Activated B cell treated with CpG ODN at 0.5 μM for 24 hours (primary cell): ENCODE measurements around the gene AHDC1. TPM values are rescaled to one million over a fixed set of nuclear protein-coding genes. Genes with fewer than 3 reads are reported as not detected.
A peak's percentile ranks its signal among the peaks of the same experiment; 100 is the strongest.

ENCODE experiments used
- ATAC-seq: fragments of 200-7000 bp; cut with Tn5 transposase; one replicate; pipeline ENCODE4 v1.10.0; 2021; ENCODE audit warnings: low read depth, mild to moderate bottlenecking, moderate library complexity
- CTCF ChIA-PET: fragments of 350-600 bp; sonication (Branson Sonifier 250); formaldehyde crosslinking; loops from one replicate; lab custom pipeline; 2021; ENCODE audit warnings: antibody characterized with exemption; lab: Charles Lee
- POLR2A ChIA-PET: fragments of 350-600 bp; sonication (Branson Sonifier 250); formaldehyde crosslinking; loops from one replicate; lab custom pipeline; 2021; ENCODE audit warnings: antibody characterized with exemption; lab: Charles Lee
- DNase-seq: peaks from one replicate; pipeline ENCODE4 v3.0.0; 2022
- H3K27ac Mint-ChIP-seq: one replicate; pipeline ENCODE4 v1.8.0; 2020; ENCODE audit warnings: mixed read lengths
- H3K27me3 Mint-ChIP-seq: one replicate; pipeline ENCODE4 v1.8.0; 2021; ENCODE audit warnings: mixed read lengths
- H3K36me3 Mint-ChIP-seq: one replicate; pipeline ENCODE4 v1.8.0; 2021; ENCODE audit warnings: low read depth, mixed read lengths
- H3K4me1 Mint-ChIP-seq: one replicate; pipeline ENCODE4 v1.8.0; 2021; ENCODE audit warnings: mixed read lengths
- H3K4me3 Mint-ChIP-seq: one replicate; pipeline ENCODE4 v1.8.0; 2020; ENCODE audit warnings: mild to moderate bottlenecking, mixed read lengths
- H3K9me3 Mint-ChIP-seq: one replicate; pipeline ENCODE4 v1.8.0; 2020; ENCODE audit warnings: mixed read lengths
- CTCF ChIP-seq: fragments of 200-600 bp; IDR thresholded peaks from one replicate; pipeline ENCODE4 v1.8.0; 2022; ENCODE audit warnings: antibody characterized with exemption, mild to moderate bottlenecking
- intact Hi-C: fragments of 100-400 bp; cut with micrococcal nuclease; formaldehyde crosslinking; loops from one replicate; pipeline ENCODE4 v1.15.1; 2024
- total RNA-seq: library from RNA; stranded (reverse); gene quantifications from 2 replicates; pipeline ENCODE4 v1.2.3, GENCODE V29; 2022

The AHDC1 gene
- total RNA-seq, 1 donor from 2014 or later = 22.4 TPM

GRCh38 chr1:27569506-27570291, 34.2 kb downstream of the AHDC1 start:
- POLR2A ChIA-PET = interaction anchor here (0.6 to 3.1 kb wide), 5 partner anchors 14 to 44 kb away, joined by 3 to 26 read pairs (median 4); no protein-coding TSS in a partner anchor
- Mint-ChIP-seq H3K4me3 (peak overlapping the region; percentile 73), H3K9me3 (no peaks in the 10 kb centered on the region), H3K4me1 (peaks cover 33% of the 10 kb centered on the region), H3K27ac (no peak overlapping the region), H3K36me3 (no peaks in the 10 kb centered on the region), H3K27me3 (no peaks in the 10 kb centered on the region)
- DNase-seq = no peak
- intact Hi-C loops = no loop called here
- no peak for ATAC-seq
- no peak for TF ChIP-seq CTCF
- CTCF ChIA-PET = interaction anchor here (0.9 to 3.0 kb wide), 10 partner anchors 10 to 167 kb away, joined by 3 to 26 read pairs (median 4); partner anchors contain the start of gene AHDC1

GRCh38 chr1:27569088-27569460, 34.9 kb downstream of the AHDC1 start:
- DNase-seq = no peak
- intact Hi-C loops = no loop called here
- no peak for TF ChIP-seq CTCF
- peak; percentile 11 for ATAC-seq
- Mint-ChIP-seq H3K9me3 (no peaks in the 10 kb centered on the region), H3K4me3 (peak overlapping the region; percentile 73), H3K4me1 (peaks cover 34% of the 10 kb centered on the region), H3K36me3 (no peaks in the 10 kb centered on the region), H3K27me3 (no peaks in the 10 kb centered on the region), H3K27ac (peak overlapping the region; percentile 54)
- POLR2A ChIA-PET = interaction anchor here (0.6 to 3.1 kb wide), 7 partner anchors 8 to 166 kb away, joined by 3 to 26 read pairs (median 3); no protein-coding TSS in a partner anchor
- CTCF ChIA-PET = interaction anchor here (0.8 to 3.0 kb wide), 13 partner anchors 8 to 200 kb away, joined by 3 to 26 read pairs (median 4); partner anchors contain the start of gene AHDC1

GRCh38 chr1:27568300-27569087, 35.5 kb downstream of the AHDC1 start:
- ATAC-seq (peak; percentile 91), DNase-seq (peak; percentile 94)
- peak overlapping the region; percentile 73 for H3K4me3 Mint-ChIP-seq
- H3K9me3 Mint-ChIP-seq = no peaks in the 10 kb centered on the region
- peaks cover 33% of the 10 kb centered on the region for H3K4me1 Mint-ChIP-seq
- no peak overlapping the region for H3K27ac Mint-ChIP-seq
- POLR2A ChIA-PET = interaction anchor here (0.6 to 3.1 kb wide), 10 partner anchors 8 to 166 kb away, joined by 3 to 26 read pairs (median 4); no protein-coding TSS in a partner anchor
- TF ChIP-seq CTCF = no peak
- intact Hi-C loops = loop anchor here (1.0 kb wide), 5 partner anchors 8 to 95 kb away; no protein-coding TSS in a partner anchor
- no peaks in the 10 kb centered on the region for H3K27me3 Mint-ChIP-seq
- CTCF ChIA-PET = interaction anchor here (0.8 to 3.0 kb wide), 13 partner anchors 8 to 199 kb away, joined by 3 to 26 read pairs (median 4); partner anchors contain the start of gene AHDC1
- no peaks in the 10 kb centered on the region for H3K36me3 Mint-ChIP-seq

- H3K4me3 Mint-ChIP-seq = peak overlapping the region; percentile 70
- ChIA-PET CTCF (interaction anchor here (1.3 to 3.0 kb wide), 8 partner anchors 9 to 165 kb away, joined by 3 to 26 read pairs (median 6); no protein-coding TSS in a partner anchor), POLR2A (interaction anchor here (1.0 to 3.1 kb wide), 6 partner anchors 9 to 164 kb away, joined by 3 to 26 read pairs (median 4); no protein-coding TSS in a partner anchor)
- H3K4me1 Mint-ChIP-seq = peaks cover 39% of the 10 kb centered on the region
- intact Hi-C loops = loop anchor here (1.0 kb wide), 5 partner anchors 8 to 95 kb away; no protein-coding TSS in a partner anchor
- no peaks in the 10 kb centered on the region for H3K9me3 Mint-ChIP-seq
- no peak overlapping the region for H3K27ac Mint-ChIP-seq
- H3K36me3 Mint-ChIP-seq = no peaks in the 10 kb centered on the region
- ATAC-seq = no peak
- DNase-seq = no peak
- H3K27me3 Mint-ChIP-seq = no peaks in the 10 kb centered on the region
- no peak for TF ChIP-seq CTCF
These were observed 36.0 kb downstream of the AHDC1 start for GRCh38 chr1:27567971-27568299.
